AG04449 (cell line): ENCODE results near the gene SYNJ2.

Experiments used
- CTCF ChIA-PET: fragments of 350-600 bp; formaldehyde crosslinking; extraction: SDS; loops from one replicate; lab custom pipeline; 2021; ENCODE audit warnings: antibody characterized with exemption; lab: Yijun Ruan, JAX
- POLR2A ChIA-PET: fragments of 400-600, 350-600 bp; formaldehyde crosslinking; extraction: SDS; loops from one replicate; lab custom pipeline; 2020; ENCODE audit warnings: antibody characterized with exemption, inconsistent platforms; lab: Yijun Ruan, JAX
- DNase-seq: peaks from one replicate; pipeline ENCODE4 v3.0.0-alpha.2; 2010; ENCODE audit warnings: low read depth, low spot score
- H3K4me3 ChIP-seq: 2 replicates; pipeline ENCODE4 v1.5.1; 2011; ENCODE audit warnings: low read depth, mild to moderate bottlenecking, control low read depth, low read length
- TF ChIP-seq, protein P1 (sequence below): IDR thresholded peaks from one replicate; pipeline ENCODE4 v1.5.1; 2011; ENCODE audit warnings: mild to moderate bottlenecking, moderate library complexity, low read length, control low read depth, inconsistent platforms; ENCODE audit not compliant: insufficient read depth; ENCODE audit errors: missing control alignments

Gene SYNJ2

DNA sequence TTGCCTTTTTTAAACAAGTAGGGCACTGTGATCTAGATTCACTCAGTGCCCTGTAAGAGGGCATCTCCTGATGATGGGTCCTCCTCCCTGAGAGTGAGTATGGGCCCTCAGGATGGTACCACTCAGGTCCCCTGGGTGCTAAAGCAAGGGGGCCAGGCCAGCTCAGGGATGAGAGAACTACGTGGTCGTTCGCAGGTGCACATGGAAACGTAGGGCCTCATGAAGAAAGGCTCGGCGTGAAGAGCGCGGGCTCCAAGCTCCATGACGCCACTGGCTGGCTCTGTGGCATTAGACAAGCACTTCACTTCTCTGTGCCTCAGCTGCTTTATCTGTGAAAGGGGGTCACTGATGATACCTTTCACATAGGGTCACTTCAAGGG is 50.7 kb downstream of the SYNJ2 start:
- DNase-seq = no peak
- POLR2A ChIA-PET = interaction anchor here (1.7 kb wide), 1 partner anchor 29 kb away, joined by 8 read pairs; no protein-coding TSS in a partner anchor
- CTCF ChIA-PET = interaction anchor here (0.8 to 3.6 kb wide), 2 partner anchors 24 to 40 kb away, joined by 3 to 11 read pairs; no protein-coding TSS in a partner anchor
- no peak overlapping the region for H3K4me3 ChIP-seq
- TF ChIP-seq, protein P1, sequence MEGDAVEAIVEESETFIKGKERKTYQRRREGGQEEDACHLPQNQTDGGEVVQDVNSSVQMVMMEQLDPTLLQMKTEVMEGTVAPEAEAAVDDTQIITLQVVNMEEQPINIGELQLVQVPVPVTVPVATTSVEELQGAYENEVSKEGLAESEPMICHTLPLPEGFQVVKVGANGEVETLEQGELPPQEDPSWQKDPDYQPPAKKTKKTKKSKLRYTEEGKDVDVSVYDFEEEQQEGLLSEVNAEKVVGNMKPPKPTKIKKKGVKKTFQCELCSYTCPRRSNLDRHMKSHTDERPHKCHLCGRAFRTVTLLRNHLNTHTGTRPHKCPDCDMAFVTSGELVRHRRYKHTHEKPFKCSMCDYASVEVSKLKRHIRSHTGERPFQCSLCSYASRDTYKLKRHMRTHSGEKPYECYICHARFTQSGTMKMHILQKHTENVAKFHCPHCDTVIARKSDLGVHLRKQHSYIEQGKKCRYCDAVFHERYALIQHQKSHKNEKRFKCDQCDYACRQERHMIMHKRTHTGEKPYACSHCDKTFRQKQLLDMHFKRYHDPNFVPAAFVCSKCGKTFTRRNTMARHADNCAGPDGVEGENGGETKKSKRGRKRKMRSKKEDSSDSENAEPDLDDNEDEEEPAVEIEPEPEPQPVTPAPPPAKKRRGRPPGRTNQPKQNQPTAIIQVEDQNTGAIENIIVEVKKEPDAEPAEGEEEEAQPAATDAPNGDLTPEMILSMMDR = no peak

DNA sequence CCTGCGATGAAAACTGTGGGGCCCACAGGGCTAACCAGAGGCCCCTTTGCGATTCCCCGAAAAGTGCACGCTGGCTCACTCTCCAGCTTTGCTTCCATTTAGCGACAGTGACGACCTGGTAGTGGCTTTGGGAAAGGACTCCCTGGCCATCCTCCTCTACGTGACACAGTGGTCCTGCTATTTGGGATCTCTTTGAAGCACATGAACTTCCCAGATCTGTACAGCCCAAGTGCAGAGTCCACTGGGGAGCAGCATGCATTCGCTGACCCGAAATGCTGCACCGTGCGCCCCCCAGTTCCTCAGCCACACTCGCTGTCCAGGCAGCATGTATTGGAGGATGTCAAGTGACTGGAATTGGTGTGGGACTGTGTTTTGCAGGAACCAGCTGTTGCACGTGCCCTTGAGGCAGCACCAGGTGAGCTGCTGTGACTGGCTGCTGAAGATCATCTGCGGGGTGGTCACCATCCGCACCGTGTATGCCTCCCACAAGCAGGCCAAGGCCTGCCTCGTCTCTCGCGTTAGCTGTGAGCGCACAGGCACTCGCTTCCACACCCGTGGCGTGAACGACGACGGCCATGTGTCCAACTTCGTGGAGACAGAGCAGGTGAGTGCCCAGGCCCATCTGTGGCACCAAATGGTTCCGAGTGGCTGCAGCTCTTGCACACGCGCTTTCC is 51.6 kb downstream of the SYNJ2 start:
- TF ChIP-seq, protein P1 = no peak
- ChIA-PET POLR2A (no interaction called here), CTCF (interaction anchor here (3.6 kb wide), 1 partner anchor 39 kb away, joined by 11 read pairs; no protein-coding TSS in a partner anchor)
- no peak for DNase-seq
- H3K4me3 ChIP-seq = no peak overlapping the region

DNA sequence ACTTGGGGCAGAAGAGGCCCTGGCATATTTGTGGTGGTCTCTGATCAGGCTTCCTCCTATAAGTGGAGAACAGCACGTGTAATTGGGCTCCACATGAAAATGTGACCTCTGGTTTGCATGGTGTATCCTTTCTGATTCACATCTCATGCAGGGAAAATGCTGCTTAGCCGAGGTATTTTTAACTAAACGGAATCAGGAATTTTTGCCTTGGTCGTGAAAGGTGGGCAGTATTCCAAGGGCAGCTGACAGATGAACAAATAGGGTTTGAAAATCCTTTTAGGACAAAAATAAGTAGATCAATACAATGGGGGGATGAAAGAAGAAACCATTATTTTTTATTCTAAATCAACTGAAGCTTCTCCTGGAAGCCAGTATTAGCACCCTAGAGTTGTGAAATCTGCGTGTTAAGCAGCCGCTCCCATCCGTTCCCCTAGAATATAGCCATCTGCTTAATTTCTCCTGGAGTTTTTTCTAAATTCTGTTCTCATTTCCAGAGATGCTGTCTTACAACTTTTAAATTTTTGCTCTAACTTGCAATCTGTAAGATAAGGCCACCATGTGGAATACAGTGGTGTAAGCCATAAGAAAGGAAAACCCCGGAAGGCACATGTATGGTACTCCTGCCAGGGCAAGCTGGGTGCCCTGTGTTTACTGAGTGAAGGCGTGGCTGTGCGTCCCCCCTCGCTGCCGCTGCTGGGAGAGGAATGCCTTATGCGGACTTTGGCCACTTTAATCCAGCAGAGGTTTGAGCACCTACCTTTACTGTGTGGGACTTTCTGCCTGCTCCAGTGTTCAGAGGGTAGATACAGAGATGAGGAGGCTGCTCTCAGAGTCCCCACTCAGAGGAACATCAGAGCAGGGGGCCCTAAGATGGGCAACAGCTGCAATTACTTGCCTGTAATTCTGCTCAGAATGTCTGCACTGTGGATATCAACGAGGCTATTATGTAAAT is 52.4 kb downstream of the SYNJ2 start:
- CTCF ChIA-PET = interaction anchor here (2.2 to 3.6 kb wide), 2 partner anchors 8 to 38 kb away, joined by 9 to 11 read pairs; no protein-coding TSS in a partner anchor
- no peak for DNase-seq
- POLR2A ChIA-PET = no interaction called here
- TF ChIP-seq, protein P1 = no peak
- H3K4me3 ChIP-seq = no peak overlapping the region

DNA sequence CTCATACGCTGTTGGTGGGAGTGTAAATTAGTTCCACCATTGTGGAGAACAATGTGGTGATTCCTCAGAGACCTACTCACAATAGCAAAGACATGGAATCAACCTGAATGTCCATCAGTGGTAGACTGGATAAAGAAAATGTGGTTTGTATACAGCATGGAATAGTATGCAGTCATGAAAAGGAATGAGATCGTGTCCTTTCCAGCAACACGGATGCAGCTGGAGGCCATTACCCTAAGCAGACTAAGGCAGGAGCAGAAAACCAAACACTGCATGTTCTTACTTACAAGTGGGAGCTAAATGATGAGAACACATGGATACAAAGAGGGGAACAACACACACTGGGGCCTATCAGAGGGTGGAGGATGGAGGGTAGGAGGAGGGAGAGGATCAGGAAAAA is 54.6 kb downstream of the SYNJ2 start:
- POLR2A ChIA-PET = no interaction called here

DNA sequence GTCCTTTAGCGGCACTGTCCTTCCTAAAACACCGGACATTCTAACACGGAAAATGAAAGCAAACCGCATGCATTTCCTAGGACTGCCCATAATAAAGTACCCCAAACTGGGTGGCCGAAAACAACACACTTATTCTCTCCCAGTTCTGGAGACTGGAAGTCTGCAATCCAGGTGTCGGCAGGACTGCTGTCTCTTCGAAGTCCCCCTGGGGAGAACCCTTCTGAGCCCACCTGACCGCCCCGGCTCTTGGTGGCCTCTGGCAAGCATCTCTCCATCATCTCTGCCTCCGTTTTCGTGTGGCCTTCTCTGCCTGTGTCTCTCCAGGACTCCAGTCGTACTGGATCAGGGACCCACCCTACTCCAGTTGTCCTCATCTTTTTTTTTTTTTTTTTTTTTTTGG is 55.4 kb downstream of the SYNJ2 start:
- ChIA-PET POLR2A (no interaction called here), CTCF (interaction anchor here (1.3 kb wide), 1 partner anchor 10 kb away, joined by 3 read pairs; no protein-coding TSS in a partner anchor)
- H3K4me3 ChIP-seq = no peak overlapping the region
- TF ChIP-seq, protein P1 = no peak
- DNase-seq = no peak

More for the DNA sequence above, 54.6 kb downstream of the SYNJ2 start:
- TF ChIP-seq, protein P1 = no peak
- DNase-seq = no peak
- CTCF ChIA-PET = interaction anchor here (2.2 kb wide), 1 partner anchor 10 kb away, joined by 9 read pairs; no protein-coding TSS in a partner anchor
- H3K4me3 ChIP-seq = no peak overlapping the region
